Measurements from ENCODE around the gene GSG1. TPM values are rescaled to one million over a fixed set of nuclear protein-coding genes. Genes with fewer than 3 reads are reported as not detected.

The GSG1 gene
- total RNA-seq, 3 donors from 2014 or later: not detected

- Histone ChIP-seq H3K4me1 (ENCODE audit: low read depth) (no peaks in the 10 kb centered on the region), H3K9me3 (no peaks in the 10 kb centered on the region), H3K4me3 (no peak overlapping the region), H3K36me3 (ENCODE audit: low read depth) (no peaks in the 10 kb centered on the region)
- no peak for DNase-seq
- TF ChIP-seq, protein P1, sequence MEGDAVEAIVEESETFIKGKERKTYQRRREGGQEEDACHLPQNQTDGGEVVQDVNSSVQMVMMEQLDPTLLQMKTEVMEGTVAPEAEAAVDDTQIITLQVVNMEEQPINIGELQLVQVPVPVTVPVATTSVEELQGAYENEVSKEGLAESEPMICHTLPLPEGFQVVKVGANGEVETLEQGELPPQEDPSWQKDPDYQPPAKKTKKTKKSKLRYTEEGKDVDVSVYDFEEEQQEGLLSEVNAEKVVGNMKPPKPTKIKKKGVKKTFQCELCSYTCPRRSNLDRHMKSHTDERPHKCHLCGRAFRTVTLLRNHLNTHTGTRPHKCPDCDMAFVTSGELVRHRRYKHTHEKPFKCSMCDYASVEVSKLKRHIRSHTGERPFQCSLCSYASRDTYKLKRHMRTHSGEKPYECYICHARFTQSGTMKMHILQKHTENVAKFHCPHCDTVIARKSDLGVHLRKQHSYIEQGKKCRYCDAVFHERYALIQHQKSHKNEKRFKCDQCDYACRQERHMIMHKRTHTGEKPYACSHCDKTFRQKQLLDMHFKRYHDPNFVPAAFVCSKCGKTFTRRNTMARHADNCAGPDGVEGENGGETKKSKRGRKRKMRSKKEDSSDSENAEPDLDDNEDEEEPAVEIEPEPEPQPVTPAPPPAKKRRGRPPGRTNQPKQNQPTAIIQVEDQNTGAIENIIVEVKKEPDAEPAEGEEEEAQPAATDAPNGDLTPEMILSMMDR (IDR thresholded peaks at IDR 0.05): no peak
- no peak for ATAC-seq
- intact Hi-C loops (cut with DNase I, micrococcal nuclease): no loop called here
These were observed 16.9 kb upstream of the GSG1 start for GRCh38 chr12:13120413-13120812.

DNA sequence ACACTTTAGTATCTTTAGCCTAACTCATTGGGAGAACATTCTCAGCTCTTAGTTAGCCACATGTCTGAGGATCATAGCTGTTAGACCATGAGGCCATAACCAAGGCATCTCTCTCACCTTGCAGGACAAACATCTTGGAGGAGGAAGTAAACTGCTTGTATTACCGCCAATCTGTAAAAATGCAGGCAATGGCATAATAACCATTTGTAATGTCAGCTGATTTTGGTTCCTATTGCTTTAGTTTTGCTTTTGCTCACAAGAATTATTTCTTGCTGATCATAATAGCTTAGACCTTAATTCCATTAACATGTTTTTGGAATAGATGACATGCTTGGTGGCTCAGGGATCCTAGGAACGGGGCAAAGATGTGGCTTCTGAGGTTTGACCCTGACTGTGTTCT, 16.4 kb upstream of the GSG1 start:
- H3K9me3 ChIP-seq: no peaks in the 10 kb centered on the region
- no peak for ATAC-seq
- H3K4me3 ChIP-seq: no peak overlapping the region
- H3K36me3 ChIP-seq (ENCODE audit: low read depth): no peaks in the 10 kb centered on the region
- H3K4me1 ChIP-seq (ENCODE audit: low read depth): no peaks in the 10 kb centered on the region
- TF ChIP-seq, protein P1 (IDR thresholded peaks at IDR 0.05): no peak
- intact Hi-C loops (cut with DNase I, micrococcal nuclease): no loop called here
- DNase-seq: no peak

- Histone ChIP-seq H3K4me3 (no peak overlapping the region), H3K4me1 (ENCODE audit: low read depth) (no peaks in the 10 kb centered on the region), H3K9me3 (no peaks in the 10 kb centered on the region), H3K36me3 (ENCODE audit: low read depth) (no peaks in the 10 kb centered on the region)
- no peak for DNase-seq
- intact Hi-C loops (cut with DNase I, micrococcal nuclease): no loop called here
- ATAC-seq: no peak
- TF ChIP-seq, protein P1 (IDR thresholded peaks at IDR 0.05): no peak
These were observed 13.6 kb upstream of the GSG1 start for GRCh38 chr12:13117029-13117428.

DNA sequence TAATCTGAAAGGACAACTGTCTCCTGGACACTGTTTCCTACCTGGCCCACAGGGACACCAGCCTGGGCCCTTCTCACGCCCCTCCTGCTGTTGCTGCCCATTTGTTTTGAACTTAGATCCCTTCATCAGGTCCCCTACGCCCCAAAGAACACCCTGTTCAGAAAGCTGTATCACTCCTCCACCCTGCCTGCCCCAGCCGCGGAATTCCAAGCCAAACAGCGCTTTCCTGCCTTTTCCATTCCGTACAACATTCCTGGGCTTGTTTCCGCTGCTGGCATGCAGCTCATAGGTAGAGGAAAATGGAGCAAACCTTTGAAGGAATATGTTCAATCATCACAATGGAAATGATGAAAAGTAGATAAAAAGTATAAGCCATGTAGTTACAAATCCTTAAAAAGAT, 12.8 kb upstream of the GSG1 start:
- intact Hi-C loops (cut with DNase I, micrococcal nuclease): no loop called here

DNA sequence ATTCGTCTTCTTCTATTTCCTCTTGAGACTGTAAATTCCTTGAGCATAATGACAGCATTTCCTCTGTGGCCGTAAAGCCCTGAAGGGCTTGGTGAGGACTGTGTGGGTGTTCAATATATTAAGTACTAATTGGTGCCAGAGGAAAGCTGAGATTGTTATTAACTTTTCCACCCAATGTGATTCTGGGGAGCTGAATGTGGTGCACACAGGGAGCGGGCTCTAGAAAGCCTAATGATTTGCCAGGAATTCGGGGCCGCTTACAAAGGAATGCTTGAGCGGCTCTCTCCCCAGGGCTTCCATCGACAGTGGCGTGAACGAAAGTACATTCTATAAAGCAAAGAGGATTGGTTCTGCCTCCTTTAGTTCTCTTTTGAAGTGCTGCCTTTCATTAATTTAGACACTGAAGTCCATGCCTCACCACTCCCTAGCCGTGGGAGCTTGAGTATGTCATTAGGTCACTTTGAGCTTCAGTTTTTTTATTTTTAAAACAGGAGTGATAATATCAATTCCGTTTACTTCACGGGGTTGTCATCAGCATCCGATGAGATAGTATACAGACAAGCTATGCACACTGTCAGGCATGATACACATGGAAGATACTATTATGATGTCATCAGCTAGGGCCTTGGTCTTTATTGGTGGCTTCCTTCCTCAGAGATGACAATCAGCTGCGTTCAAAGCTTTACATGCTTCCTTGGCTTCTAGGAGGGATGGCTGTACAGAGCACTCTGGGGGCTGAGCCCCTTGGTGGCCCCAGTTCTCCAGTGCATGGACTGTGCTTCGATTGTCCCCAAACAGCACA, 11.0 kb upstream of the GSG1 start:
- TF ChIP-seq, protein P1 (IDR thresholded peaks at IDR 0.05): no peak
- Histone ChIP-seq H3K4me1 (ENCODE audit: low read depth) (no peaks in the 10 kb centered on the region), H3K9me3 (no peaks in the 10 kb centered on the region), H3K4me3 (no peak overlapping the region), H3K36me3 (ENCODE audit: low read depth) (no peaks in the 10 kb centered on the region)
- DNase-seq (no peak), ATAC-seq (no peak)
- intact Hi-C loops (cut with DNase I, micrococcal nuclease): no loop called here

More for the DNA sequence above, 12.8 kb upstream of the GSG1 start:
- Histone ChIP-seq H3K4me3 (no peak overlapping the region), H3K36me3 (ENCODE audit: low read depth) (no peaks in the 10 kb centered on the region), H3K4me1 (ENCODE audit: low read depth) (no peaks in the 10 kb centered on the region), H3K9me3 (no peaks in the 10 kb centered on the region)
- ATAC-seq: no peak
- no peak for DNase-seq
- TF ChIP-seq, protein P1 (IDR thresholded peaks at IDR 0.05): no peak
